ENCODE results near the gene CYSRT1.
"Not testable (repeated sequence)": the region's sequence is repeated elsewhere in the genome, so short reads cannot be mapped to it uniquely, and the experiment has no call there.

CYSRT1 gene

DNA sequence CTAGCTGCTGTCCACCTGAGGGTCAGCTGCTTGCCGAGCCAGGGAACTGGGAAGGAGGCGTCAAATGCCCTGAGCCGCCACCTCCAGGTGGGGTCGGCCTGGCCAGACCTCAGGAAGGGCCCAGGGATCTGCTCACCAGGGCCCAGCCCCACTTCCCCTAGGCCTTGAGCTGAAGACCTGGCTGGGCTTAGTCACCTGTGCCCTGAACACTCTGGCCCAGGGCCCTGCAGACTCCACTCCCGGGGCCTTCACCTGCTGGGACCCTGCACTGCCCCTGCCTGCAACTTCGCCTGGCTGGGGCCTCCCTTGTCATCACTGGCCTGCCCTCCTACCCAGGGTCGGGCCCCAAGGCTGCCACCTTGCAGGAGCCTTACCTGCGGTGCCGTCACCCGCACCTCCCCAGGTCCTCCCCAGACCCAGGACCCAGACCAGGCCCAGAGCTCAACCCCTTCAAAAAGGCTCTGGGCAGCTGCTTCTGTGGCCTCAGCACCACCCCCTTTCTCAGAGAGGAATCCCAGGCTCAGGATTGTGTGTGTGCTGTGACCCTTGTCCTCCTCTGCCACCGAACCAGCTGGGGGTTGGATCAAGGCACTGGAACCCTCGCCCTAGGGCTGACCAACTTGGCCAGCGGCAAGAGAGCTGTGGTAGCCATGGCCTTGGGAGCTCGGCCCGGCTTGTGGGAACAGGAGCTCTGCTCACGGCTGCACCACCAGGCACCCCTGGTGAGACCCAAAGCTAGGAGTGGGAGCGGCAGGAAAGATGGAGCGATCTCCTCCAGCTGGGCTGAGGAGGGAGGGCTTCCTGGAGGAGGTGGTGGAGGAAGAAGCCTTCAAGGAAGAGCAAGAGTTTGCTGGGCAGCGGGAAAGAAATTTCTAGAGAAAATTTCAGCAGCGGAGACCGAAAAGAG lies 29.0 kb downstream of the CYSRT1 start:
- DNase-seq, result no peak

- peak; percentile 91 for DNase-seq
These were observed 29.9 kb downstream of the CYSRT1 start, which contains the start of gene NELFB for GRCh38 chr9:137254624-137255447. Gene NELFB (plus strand): TSS chr9:137255327.

DNA sequence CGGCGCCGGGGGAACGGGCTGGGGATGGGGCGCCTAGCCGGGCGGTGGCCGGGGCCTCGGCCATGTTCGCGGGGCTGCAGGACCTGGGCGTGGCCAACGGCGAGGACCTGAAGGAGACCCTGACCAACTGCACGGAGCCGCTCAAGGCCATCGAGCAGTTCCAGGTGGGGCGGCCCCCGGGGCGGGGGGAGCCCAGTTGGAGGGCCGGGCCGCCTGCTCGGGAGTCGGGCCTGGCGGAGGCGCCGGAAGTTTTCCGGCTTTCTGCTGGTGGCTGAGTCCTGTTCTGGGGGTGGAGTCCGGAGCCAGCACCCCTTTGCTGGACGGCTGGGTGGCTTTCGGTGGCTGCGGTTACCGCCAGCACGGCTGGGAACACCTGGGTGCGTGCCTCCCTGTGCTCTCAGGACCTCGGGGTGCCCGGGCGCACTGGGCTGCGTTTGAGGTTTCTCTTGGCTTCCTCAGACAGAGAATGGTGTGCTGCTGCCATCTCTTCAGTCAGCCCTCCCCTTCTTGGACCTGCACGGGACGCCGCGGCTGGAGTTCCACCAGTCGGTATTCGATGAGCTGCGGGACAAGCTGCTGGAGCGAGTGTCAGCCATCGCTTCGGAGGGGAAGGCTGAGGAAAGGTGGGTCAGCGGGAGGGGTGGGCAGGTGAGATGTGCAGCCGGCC lies 30.6 kb downstream of the CYSRT1 start:
- DNase-seq, result peak; percentile 9

DNA sequence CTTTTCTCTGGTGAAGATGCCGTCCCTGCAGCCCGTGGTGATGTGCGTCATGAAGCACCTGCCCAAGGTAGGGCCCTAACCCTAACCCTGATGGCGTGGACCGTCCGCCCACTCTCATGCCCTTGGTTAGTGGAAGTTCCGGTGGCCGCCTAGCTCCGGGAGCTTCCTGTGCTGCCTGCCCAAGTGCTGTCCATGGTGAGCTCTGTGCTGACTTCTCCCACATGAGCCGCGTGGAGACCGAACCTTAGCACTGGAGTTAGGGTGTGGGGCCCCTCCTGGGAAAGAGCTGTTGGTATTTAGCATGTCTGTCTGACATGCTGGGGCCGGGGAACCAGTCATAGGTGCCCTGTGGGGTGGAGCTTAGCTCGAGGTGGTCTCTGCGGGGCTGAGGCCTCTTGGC lies 31.4 kb downstream of the CYSRT1 start:
- DNase-seq, result no peak

GRCh38 chr9:137256856-137257255 lies 31.9 kb downstream of the CYSRT1 start:
- DNase-seq, result no peak

GRCh38 chr9:137262173-137262908 lies 37.4 kb downstream of the CYSRT1 start:
- DNase-seq, result not testable (repeated sequence)

DNA sequence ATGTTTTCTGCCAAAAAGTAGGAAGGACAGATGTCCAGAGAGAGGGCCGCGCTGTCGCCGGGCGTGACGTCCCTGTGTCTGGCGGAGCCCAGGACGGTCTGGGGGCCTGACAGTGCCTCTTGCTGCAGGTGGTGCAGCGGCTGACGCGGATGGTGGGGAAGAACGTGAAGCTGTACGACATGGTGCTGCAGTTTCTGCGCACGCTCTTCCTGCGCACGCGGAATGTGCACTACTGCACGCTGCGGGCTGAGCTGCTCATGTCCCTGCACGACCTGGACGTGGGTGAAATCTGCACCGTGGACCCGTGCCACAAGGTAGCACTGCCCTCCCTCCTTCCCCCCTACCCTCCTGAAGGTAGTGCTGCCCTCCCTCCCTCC lies 37.9 kb downstream of the CYSRT1 start:
- no peak for DNase-seq

GRCh38 chr9:137263506-137263905 lies 38.5 kb downstream of the CYSRT1 start:
- DNase-seq, result no peak

- DNase-seq, result no peak
These were observed 39.1 kb downstream of the CYSRT1 start for GRCh38 chr9:137264067-137264466.

DNA sequence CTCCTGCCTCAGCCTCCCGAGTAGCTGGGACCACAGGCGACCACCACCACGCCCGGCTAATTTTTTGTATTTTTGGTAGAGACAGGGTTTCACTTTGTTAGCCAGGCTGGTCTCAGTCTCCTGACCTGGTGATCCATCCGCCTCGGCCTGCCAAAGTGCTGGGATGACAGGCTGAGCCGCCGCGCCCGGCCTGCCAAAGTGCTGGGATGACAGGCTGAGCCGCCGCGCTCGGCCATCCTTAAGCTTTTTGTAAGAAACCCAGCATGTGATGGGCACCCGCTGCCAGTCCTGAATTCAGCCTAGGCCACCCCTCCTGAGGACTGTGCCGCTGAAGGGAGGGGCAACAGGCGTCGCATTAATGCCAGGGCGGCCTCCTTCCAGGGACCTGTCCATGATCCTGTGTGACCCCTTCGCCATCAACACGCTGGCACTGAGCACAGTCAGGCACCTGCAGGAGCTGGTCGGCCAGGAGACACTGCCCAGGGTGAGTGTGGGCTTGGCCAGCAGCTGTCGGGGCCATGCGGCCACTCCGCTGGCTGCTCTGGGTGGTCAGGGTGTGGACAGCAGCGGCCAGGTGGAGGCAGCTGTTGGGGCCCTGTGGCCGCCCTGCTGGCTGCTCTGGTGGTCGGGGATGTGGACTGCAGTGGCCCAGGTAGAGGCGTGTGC lies 40.7 kb downstream of the CYSRT1 start:
- DNase-seq, result no peak

DNA sequence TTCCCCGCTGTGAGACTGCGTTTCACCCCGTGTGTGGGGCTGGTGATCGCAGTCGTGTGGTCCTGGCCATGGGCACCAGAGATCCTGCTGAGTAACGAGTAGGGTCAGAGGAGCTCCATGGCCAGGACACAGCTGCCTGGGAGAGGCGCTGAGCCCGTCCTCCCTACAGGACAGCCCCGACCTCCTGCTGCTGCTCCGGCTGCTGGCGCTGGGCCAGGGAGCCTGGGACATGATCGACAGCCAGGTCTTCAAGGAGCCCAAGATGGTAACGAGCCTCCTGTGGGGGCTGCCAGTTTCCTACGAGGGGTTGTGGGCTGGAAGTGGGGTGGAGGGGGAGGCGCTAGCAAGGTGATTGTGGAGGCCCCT lies 41.2 kb downstream of the CYSRT1 start:
- DNase-seq, result no peak

GRCh38 chr9:137266585-137267453 lies 41.8 kb downstream of the CYSRT1 start:
- DNase-seq, result no peak

GRCh38 chr9:137267933-137268355 lies 43.0 kb downstream of the CYSRT1 start:
- DNase-seq, result no peak

DNA sequence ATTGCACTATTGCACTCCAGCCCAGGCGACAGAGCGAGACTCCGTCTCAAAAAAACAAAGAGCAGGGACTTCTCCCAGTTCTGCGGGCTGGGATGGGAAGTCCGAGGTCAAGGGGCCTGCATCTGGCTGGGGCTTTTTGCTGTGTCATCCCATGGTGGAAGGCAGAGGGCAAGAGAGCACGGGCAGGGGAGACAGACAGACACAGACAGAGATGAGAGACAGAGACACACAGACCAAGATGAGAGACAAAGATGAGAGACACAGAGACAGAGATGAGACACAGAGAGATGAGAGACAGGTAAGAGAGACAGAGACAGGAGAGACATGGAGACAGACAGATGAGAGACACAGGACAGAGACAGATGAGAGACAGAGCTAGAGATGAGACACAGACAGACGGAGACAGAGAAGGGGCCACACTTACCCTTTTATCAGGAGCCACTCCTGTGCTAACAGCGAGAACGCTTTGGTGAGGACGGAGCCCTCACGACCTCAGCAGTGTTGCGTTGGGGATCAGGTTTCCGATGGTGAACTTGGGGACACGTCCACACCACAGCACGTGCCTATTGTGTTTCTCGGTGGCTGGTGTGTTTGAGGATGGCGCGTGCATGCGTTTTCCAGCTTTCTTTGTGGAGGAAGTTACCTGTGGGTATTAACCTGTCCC lies 43.7 kb downstream of the CYSRT1 start:
- no peak for DNase-seq

DNA sequence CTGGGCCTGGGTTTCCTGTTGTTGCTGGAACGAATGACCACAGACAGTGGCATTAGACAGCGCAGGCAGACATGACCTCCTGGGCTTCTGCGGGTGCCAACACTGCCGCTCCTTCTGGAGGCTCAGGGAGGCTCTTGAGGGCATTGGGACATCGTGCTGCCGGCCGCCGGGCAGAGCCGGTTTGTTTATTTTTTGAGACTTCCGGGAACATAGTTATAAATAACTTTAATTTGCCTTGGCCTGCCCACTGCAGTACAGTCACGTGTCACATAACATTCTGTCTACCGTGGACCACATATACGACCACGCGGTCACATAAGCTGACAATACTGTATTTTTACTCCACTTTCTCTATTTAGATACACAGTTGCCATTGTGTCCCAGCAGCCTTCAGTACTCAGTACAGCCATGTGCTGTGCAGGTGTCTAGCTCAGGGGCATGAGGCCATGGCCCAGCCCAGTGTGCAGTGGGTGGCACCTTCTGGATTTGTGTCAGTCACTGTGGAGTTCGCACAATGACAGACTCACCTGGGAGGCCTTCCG lies 44.3 kb downstream of the CYSRT1 start:
- DNase-seq, result no peak

DNA sequence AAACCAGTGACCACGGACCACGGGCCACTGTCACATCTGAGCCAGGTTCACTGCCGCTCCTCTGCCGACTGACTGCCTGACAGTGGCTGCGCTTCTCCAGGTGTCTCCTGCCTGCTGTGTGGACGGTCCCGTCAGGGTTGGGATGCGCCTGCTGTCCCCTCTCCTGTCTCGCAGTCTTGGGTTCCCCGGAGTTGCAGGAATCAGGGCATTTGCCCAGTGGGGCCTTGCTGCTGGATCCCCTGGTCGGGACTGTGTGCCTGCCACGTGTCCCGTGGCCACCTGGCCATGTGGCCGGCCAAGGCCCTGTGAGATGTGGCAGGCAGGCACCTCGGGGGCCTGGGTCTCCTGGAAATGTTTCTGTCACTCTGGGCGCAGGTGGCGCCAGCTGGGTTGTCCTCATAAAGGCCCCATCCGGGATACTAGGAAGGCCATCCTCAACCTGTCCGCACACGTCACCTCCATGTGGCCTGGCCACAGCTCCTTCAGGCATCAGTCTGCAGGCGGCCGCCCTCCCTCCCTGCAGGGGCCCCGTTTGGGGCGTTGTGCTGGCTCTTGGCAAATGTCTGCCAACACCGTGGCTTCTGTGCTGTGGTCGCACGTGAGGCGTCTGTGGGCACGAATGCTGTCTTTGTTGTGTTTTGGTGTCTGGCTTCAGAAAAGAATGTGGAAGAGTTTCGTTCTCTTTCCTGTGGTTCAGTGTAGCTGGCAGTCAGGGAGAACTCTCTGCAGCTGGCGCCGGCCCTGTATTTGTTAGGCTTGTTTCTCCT lies 46.1 kb downstream of the CYSRT1 start:
- DNase-seq, result no peak

- DNase-seq, result no peak
These were observed 46.7 kb downstream of the CYSRT1 start for GRCh38 chr9:137271696-137272076.

DNA sequence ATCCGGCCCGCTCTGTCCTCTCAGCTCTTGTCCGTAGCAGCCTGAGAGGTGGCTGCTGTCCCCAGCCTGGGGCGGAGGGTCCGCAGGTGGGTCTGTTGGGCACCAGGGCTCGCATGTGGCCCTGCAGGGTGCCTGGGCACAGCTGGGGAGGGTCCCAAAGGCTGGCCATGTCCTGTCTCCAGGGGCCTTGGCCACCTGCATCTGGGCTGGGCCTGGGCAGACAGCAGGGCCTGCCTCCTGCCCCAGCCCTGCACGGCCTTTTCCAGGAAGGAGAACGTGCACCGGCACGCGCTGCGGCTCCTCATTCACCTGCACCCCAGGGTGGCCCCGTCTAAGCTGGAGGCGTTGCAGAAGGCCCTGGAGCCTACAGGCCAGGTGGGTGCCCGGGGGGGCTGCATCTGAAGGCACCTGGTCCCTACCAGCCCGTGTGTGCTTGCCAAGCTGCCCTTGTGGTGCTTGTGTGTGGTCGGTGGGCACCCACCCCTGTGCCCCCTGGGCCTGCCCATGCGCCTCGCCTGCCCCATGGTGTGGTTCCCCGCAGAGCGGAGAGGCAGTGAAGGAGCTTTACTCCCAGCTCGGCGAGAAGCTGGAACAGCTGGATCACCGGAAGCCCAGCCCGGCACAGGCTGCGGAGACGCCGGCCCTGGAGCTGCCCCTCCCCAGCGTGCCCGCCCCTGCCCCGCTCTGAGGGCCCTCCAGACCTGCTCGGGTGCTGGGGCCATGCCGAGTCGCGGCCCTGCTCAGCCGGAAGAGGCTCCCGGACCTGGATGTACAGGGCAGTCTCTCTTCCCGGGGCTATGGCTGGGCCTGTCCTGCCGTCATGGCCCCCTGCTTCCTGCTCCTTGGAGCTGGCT lies 47.5 kb downstream of the CYSRT1 start:
- no peak for DNase-seq
